Activated T-helper 1 cell treated with anti-CD3 and anti-CD28 coated beads, Interleukin-2, amount 50 U/mL, for 16 hours (primary cell): ENCODE data around the gene ASTN2.
"Not testable (repeated sequence)": the region's sequence is repeated elsewhere in the genome, so short reads cannot be mapped to it uniquely, and the experiment has no call there.

Experiments used
- DNase-seq, 2 donors: peaks; one replicate each; pipeline ENCODE4 v3.0.0-alpha.2; 2020; ENCODE audit warnings: low read depth in 1 of 2, low spot score in 1 of 2

Gene ASTN2

DNA sequence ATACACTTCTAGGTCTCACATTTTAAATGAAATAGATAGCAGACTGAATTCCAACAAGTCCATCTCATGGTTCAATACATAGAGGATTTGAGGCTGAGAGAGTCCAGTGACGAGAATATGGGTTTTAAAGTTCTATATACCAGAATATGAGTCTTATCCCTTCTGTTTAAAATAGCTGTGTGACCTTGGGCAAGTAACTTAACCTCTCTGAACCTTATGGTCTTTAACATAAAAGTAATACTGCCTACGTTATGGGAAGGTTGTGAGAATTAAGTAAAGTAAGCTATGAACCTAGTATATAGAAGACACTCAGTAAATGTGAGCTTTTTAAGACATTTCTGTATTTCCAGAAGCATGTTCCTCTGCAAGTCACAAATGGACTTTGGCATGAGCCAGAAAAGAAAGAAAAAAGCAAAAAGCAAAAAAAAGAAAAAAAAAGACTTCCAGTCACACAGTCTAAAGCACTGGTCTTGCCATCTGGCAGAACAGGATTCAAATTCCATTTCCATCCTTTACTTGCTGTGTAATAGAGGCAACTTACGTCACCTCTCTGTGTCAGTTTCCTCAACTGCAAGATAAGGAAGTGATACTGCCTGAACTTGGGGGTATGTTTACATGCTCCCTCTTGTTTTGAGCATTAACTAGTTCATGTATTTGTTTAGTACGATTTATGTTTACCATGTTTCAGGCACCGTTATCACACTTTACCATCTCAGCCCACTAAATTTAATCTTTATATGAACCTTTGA lies 479.5 kb downstream of the ASTN2 start:
- no peak for DNase-seq

DNA sequence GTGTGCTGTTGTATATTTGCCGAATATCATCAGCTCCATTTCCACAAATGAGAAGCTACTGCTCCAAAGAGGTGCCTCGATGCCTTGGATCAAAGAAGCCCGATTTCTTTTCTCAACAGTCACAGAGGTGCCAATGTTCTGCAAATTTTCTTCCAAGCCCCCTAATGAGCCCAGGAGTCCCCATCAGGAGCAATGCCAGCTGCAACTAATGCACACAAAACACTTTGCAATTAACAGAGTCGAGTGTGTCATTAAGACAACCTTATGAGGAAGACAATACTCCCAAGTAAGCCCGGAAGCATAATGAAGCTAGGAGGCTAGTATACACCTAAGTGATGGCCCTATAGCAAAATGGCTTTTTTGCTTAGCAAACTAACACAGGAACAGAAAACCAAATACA lies 480.7 kb downstream of the ASTN2 start:
- DNase-seq: no peak

DNA sequence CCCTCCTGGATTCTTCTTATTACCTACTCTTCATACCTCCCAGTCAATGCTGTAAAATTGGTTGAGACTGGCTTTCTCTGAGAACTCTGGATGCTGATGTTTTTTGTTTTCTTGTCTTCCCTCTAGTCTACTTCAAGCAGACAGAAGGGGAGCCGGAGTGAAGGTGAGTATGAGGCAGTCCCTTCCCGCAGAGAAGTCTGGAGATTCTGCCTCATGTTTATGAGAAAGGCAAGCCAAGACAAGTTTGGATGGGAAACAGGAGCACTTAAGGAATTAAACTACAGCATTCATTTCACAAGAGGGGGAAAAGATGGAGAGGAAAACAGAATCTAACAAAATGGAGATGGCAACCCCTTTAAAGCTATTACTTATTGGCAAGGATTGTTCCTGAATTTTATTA lies 481.6 kb downstream of the ASTN2 start:
- DNase-seq: no peak

DNA sequence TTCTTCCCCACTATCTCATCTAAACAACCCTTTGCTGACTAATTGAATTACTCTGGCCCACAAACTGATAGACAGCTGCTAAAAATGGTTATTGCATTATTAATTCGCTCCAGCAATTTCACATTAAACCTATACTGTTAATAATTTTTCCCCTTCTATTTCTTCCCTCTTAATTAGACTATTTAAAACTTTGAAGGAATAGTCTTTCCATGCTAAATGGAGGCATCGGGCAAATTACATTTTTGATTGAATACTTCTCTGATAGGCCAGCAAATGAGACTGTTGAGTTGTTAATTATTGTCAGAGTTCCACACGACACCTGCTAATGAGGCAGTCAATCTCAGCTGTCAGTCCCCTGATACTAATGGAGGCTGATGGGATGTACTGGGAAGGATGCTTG lies 485.2 kb downstream of the ASTN2 start:
- DNase-seq: no peak

DNA sequence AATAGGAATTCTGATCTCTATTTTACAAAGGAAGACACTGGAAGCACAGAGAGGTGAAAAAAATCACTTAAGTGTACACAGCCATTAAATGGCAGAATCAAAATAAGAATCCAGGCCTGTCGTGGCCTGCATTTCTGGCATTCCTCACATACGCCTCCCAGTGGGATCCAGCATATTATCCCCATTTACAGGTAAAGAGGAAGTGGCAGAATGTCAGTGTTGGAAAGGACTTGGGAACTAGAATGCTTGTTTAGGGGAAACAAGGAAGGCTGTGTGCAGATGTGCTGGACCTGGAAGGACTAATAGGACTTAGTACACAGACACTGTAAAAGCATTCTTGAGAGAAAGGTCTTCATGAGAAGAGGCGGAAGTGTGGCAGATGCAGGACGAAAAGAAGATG lies 486.0 kb downstream of the ASTN2 start:
- no peak for DNase-seq

DNA sequence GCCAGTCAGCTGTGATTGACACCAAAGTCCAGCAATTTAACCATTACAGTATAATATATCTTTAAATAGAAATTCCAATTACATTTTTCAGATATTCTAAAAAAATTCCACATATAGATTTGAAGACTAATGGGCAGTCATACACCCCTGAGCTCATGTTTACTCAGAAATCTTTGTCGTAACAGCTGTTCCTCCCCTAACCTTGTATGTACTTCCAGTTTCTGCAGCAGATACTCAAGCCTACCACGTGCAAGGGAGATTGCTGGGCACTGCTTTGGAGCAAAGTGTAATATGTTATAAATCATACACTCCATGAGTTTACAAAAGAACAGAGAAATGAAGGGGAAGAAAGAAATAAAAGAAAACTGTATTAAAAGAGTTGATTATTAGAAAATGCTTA lies 486.6 kb downstream of the ASTN2 start:
- no peak for DNase-seq

DNA sequence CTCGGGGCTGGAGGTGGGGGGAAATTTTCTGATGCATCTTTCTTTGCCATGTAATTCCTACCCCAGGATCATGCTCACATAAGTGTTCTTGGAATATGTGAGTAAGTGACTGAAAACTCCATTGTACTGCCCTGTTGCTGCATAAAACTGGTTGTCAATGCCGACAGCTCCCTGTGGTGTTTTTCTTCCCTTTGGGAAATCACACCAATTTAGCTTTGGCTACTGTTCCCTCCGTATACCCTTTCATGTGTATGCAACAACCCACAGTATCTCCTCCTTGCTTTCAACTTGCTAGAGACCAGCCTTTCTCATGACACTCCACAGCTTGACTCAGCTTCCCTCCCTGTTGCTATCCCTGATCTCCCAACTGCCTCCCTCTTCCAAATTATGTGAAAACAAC lies 487.1 kb downstream of the ASTN2 start:
- no peak for DNase-seq

DNA sequence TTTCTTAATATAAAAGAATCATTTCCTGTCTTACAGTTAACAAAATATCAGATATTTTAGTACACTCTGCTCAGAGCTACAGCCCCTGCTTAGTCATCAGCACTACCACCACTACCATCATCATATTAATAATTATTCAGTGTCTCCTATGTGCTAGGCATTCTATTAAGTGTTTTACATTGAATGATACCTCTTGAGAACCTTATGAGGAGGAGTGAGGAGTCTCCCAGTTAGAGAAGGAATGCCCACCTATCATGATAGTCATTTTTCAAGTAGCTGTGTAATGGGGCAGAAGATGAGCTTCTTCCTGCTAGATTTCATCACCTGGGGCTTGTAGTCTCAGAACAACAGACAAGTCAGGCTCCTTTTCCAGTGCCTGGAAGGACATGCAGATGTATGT lies 489.7 kb downstream of the ASTN2 start:
- DNase-seq: no peak

DNA sequence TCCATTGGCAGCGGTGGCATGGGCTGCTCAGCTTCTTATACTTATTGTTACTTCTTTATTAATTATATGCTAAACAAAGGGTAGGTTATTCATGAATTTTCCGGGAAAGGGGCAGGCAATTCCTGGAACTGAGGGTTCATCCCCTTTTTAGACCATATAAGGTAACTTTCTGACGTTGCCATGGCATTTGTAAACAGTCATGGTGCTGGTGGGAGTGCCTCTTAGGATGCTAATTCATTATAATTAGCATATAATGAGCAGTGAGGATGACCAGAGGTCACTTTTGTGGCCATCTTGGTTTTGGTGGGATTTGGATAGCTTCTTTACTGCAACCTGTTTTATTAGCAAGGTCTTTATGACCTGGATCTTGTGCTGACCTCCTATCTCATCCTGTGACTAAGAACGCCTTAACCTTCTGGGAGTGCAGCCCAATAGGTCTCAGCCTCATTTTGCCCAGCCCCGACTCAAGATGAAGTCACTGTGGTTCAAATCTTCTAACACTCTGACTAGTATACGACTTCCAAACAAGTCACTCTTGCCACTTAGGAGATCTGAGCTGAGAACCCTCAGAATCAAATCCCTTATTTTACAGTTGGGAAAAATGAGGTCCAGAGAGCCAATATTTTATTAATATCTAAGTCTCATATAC lies 490.3 kb downstream of the ASTN2 start:
- no peak for DNase-seq

DNA sequence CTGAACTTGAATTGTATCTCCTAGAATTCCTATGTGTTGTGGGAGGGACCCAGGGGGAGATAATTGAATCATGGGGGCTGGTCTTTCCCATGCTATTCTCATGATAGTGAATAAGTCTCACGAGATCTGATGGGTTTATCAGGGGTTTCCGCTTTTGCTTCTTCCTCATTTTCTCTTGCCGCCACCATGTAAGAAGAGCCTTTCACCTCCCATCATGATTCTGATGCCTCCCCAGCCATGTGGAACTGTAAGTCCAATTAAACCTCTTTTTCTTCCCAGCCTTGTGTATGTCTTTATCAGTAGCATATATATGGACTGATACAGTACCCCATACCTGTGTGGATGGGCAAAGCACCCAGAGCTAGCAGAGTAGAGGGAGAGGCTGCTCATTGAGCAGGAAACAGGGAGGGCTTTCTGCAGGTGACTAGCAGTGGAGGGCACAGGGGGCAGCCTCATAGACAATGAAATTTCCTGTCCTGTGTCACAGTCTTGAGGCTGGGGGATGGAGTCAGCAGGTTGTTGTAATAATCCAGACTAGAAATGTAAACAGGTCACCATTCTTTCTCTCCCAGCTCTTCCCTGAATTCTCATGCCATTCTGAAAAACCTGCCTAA lies 496.9 kb downstream of the ASTN2 start:
- not testable (repeated sequence) for DNase-seq

DNA sequence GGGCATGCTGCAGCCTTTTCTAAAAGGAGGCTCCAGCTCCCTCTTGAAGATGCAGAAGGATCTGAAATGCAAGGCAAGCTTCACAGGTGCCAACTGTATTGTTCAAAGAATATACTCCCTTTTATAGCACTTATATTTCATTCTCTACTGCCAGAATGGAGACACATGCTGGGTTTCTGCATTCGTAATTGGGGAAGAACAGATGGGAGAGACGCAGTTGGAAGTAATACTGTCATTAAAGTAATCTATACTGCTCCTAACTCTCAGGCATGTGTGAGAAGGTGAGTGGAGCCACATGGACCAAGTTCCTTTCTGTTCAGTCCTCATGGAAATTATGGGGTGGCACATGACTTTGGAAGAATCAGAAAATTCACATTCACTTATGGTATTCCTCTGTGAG lies 501.3 kb downstream of the ASTN2 start:
- DNase-seq: no peak

DNA sequence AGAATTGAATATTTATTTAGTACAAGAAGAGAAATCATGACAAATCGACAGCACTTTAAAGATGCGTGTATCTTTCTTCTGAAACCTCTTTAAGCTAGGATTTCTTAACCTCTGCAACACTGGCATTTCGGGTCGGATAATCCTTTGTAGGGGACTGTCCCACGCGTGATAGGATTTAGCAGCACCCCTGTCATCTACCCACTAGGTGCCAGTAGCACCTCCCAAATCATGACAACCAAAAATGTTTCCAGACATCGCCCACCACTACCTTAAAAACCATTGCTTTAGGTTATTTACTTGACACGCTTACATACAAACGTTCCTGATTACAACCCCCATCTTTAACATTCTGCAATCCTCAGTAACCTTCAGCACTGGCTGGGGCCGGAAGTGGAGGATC lies 504.7 kb downstream of the ASTN2 start:
- no peak for DNase-seq

DNA sequence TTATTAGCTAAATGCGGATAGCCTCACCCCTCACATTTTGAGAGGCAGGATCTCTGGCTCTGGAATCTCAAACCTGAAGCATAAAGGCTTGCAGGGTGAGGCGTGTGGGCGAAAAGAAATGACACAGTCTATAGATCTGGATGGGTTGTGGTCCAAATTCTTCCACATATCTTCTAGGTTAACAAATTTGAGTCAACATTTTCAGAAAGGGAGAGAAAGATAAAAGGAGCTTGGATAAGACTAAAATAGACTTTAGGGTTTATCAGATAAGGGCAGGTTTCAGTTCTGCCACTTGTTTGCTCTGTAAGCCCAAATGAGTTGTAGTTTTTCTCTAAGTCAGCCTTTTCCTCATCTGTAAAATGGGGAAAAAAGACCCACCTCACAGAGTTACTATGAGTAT lies 506.9 kb downstream of the ASTN2 start:
- DNase-seq: no peak

DNA sequence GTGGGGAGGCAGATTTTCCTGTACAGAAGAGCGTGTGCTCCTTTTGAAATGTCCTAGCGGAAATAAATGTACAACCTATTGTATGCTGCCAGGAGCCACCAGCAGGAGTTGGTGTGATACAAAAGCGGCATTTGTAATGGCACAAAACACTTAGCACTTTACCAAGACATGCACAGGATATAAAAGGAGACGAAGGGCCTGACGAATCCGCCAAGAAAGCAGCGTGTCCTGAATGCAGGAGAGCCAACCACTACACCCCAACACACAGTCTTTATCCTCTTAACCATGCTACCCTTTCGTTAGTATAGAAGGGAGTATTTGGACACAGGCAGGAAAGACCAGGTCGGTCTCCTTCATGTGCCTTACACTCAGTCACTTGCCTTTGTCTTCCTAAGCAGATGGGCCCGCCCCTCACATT lies 509.7 kb downstream of the ASTN2 start:
- DNase-seq: no peak

DNA sequence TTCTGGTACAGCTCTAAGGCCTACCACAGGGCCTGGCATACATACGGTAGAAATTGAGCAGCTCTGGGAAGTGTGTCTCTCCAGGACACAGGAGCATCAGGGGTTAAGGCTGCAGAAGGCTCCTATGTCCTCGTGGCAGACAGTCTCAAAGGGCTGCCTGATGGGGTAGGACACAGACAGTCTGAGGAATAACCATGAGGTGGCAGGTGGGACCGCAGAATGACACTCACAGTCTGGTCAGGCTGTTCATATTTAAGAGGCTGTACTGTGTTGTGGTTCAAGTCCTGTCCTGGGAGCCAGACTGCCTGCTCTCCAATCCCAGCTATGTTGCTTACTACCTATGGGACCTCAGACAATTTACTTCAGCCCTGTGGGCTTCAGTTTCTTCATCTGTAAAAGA lies 510.7 kb downstream of the ASTN2 start:
- no peak for DNase-seq

DNA sequence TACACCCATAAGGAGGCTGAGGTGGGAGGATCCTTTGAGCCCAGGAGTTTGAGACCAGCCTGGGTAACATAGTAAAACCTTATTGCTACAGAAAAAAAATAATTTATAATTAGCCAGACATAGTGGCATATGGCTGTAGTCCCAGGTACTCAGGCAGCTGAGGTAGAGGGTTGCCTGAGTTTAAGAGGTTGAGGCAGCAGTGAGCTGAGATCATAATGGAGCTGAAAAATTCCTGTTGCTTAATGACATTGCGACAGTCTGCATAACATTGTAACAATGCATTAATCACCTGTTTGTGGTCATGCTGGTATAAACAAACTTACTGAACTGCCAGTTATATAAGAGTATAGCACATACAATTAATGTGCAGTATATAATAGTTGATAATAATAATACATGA lies 513.6 kb downstream of the ASTN2 start:
- no peak for DNase-seq

DNA sequence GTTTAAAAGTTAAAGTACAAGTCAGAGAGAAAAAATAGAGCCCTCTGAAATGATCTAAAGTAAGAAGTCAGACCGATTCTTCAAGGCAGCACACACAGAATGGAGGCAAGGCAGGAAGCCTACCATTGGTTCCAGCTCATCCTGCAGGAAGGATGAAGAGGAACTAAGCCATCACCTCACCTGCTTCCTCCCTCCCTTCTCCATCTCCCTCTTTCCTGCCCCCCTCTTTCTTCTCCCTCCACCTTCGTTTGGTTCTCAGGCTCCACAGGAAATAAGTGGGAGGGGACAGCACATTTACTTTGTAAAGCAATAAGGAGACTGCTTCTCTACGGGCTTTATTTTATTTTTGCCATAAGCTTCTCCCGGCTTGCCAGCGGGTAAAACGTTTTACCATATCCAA lies 514.3 kb downstream of the ASTN2 start:
- DNase-seq: no peak

DNA sequence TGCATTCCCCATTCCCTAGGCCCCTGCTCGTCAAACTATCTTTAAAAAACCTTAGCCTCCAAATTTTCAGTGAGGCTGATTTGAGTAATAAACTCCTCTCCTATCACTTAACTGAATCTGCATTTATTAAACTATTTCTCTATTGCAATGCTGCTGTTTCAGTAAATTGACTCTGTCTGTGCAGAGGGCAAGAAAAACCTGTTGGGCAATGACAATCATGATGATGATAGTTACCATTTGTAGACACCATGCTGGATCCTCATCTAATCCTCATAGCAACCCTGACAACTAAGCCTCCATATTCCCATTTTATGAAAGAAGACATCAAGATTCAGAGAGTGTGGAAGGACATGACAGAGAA lies 514.9 kb downstream of the ASTN2 start:
- DNase-seq: no peak

DNA sequence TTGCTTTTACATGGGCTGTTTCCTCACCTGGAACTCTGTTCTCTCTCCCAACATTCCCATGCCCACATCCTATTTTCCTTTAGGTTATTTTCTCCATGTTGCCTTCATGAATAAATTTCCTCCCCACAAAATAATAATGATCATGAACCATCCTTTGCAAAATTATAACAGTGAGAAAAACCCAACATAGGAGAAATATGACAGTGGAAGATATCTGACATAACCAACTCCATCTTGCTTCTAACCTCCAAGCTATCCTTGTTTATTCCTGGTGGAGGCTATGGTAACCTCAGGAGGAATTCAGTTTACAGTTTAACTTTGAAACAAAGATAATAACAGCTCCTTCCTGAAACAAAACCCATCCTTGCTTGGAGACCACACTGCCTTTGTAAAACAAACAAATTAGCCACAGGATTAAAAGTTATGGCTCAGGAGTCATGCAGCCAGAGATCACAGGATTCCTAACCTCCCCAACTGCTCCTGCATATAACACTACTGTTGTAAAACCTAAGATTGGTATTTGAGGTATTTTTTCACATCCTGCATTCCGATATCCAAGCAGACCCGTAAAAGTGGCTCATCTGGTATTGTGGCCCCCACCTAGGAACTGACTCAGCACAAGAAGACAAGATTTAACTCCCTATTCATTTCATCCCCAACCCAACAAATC lies 515.4 kb downstream of the ASTN2 start:
- DNase-seq: no peak

DNA sequence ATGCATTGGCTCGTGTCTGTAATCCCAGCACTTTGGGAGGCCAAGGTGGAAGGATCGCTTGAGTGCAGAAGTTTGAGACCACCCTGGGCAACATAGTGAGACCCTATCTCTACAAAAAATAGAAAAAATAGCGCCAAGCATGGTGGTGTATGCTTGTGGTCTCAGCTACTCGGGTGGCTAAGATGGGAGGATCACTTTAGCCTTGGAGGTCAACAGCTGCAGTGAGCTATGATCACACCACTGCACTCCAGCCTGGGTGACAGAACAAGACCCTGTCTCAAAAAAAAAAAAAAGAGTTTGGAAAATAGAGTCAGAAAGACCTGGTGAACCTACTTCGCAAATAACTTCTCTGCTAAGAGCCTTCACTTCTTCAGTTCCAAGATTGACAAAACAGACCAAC lies 516.7 kb downstream of the ASTN2 start:
- not testable (repeated sequence) for DNase-seq

DNA sequence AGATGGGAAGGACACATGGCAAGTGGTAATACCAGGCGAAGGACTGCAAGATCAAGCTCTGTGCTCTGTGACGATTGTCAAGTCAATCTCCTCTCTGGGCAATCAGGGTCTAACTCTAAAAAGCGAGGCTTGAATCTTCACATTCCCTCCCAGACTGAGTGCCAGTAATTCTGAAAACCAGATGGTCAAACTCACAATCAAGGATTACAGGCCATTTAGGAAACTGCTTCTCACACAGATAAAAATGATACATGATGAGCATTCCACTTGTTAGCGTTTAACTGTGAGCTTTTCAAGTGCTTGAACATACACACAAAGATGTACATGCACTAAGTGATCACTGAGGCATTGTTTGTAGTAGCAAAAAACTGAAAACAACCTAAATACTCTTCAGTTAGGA lies 517.7 kb downstream of the ASTN2 start:
- DNase-seq: no peak

DNA sequence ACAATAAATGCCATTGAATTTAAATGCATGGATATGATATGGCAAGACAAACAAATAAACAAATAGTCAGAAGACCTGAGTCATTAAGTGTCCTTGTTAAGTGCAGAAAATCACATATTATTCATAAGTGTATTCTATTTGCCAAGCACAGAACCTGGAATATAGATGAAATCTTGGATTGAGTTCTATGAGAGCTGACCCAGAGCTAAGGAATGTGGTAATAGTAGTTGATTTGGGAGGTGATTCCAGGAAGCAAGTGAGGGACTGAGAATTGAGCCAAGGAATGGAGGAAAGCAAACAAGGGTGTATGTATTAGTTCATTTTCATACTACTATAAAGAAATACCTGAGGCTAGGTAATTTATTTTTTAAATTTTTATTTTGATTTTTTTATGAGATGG lies 518.9 kb downstream of the ASTN2 start:
- DNase-seq: no peak
